Germinal center (tissue), 1 donor: ENCODE data around the gene TBC1D16.

Experiments used
- DNase-seq: peaks from one replicate; pipeline ENCODE4 v3.0.0; 2012; ENCODE audit warnings: mixed read lengths, low spot score

The TBC1D16 gene

GRCh38 chr17:79937391-79938335 is 98.0 kb downstream of the TBC1D16 start:
- DNase-seq = no peak

DNA sequence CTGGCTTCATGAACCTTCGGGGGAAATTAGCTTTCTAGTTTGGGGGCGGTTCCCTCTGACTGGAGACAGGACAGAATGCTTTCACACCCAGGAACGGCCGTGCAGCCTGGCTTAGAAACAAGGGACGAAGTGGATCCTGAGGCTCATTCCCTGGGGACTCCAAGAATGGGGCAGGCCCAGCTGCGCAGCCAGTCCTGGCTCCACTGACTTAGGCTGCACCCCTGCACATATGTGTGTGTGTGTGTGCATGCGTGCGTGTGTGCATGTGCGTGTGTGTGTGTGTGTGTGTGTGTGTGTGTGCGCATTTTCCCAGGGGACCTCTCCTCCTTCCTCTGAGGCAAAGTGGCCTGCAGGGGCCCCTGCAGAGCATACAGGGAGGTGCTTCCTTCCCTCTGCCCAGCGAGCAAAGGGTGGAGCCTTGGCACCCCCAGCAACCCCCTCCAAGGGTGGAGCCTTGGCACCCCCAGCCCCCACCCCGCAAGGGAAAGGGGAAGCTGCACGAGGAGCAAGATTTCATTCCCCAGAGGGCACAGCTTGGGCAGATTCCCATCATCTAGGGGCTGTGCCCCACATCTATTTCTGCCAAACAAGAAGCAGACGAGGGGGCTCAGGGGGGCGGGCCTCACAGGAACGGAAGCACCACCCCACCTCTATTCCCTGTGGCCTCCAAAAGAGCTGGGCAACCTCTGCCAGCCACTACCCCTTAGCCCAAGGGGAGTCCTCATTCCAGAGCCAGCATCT is 98.9 kb downstream of the TBC1D16 start:
- no peak for DNase-seq

DNA sequence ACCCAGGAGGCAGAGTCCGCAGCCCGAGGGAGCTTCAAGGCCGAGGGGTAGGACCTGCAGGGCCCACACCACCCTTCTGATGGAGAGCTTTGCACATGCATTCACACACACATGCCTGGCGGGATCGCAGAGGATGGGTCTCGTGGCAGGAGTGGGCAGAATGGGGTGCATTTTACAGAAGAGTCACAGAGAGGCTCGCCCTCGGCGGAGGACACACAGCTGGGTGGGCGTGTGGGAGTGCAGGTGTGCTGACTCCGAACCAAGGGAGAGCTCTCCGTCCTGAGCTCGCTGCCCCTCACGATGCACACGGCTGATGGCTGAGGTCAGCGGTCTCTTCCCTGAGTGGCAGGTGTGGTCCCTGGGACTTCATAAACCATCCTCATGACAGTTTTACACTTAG is 99.6 kb downstream of the TBC1D16 start:
- DNase-seq = no peak

GRCh38 chr17:79935197-79935885 is 100.3 kb downstream of the TBC1D16 start:
- DNase-seq = no peak

DNA sequence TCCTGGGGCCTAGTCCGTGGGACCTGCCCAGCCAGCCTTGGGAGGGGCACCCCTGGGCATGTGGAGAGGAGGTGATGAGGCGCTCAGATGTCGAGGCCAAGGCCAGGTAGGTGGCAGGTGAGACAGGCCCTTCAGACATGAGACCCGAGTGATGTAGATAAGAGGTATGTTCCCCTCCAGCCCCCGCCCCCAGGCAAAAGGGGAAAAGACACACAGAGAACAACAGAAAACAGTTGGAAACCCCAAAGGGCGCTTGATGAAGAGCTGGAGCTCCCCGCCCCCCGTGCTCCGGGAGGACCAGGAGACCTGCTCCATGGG is 101.1 kb downstream of the TBC1D16 start:
- DNase-seq = no peak

- no peak for DNase-seq
Observed at GRCh38 chr17:79933863-79934652, 101.6 kb downstream of the TBC1D16 start.

DNA sequence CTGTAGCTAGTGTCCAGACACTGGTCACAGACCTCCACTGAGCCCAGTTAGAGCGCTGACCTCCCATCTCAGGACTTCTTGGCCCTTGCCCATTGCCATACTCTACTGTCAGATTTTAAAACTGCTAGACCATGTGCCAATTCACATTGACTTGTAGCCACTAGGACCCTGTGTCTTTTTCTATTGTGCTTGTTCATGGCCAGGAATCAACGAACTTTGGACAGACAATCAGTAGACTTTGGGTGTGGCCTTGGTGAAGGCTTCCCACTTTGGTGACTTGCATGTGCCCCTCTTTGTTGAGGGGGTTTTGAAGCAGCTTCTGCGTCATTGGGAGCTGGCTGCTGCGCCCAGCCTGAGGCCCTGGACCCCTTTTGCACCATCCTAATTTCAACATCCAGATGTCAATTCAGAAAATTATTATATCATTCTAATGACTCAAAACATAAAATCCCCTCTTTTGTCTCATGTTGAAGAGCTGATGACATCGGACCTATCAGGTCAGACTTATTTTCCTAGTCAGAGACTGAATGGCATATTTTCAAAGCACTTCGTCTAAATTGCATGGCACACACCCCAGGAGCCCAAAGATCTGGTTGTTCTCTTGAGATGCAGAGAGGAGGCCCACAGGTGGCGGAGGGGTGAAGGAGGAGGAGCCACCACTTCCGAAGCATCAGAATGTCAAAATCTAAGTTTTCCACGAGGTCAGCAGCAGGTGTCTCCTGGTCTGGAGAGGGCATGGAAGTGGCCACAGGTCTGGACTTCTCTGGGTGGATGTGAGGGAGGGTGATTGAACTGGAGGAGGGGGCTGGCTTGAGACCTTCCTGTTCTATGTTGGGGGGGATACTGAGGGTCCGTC is 103.0 kb downstream of the TBC1D16 start:
- DNase-seq = no peak

DNA sequence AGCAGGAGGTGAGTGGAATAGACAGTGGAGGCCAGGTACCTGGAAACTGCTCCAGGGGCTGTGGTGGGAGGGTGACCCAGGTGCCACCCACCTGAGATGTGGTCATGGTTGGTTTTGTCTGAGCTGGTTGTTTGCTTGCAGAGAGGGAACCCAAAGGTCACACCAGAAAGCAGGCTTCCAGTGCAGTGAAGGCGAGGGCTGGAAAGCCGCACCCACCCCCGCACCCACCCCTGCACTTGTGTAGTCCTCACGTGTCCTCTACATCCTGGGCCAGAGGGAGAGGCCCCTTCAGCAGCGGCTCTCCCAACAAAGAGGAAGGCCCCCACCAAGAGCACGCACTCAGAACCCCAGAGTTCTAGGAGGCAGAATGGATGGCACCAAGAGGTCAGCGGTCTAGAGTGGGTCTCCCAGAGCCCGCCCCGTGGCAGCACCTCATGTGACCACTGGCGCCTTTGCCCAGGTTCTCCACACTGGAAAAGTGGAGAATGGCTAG is 103.8 kb downstream of the TBC1D16 start:
- DNase-seq = no peak

DNA sequence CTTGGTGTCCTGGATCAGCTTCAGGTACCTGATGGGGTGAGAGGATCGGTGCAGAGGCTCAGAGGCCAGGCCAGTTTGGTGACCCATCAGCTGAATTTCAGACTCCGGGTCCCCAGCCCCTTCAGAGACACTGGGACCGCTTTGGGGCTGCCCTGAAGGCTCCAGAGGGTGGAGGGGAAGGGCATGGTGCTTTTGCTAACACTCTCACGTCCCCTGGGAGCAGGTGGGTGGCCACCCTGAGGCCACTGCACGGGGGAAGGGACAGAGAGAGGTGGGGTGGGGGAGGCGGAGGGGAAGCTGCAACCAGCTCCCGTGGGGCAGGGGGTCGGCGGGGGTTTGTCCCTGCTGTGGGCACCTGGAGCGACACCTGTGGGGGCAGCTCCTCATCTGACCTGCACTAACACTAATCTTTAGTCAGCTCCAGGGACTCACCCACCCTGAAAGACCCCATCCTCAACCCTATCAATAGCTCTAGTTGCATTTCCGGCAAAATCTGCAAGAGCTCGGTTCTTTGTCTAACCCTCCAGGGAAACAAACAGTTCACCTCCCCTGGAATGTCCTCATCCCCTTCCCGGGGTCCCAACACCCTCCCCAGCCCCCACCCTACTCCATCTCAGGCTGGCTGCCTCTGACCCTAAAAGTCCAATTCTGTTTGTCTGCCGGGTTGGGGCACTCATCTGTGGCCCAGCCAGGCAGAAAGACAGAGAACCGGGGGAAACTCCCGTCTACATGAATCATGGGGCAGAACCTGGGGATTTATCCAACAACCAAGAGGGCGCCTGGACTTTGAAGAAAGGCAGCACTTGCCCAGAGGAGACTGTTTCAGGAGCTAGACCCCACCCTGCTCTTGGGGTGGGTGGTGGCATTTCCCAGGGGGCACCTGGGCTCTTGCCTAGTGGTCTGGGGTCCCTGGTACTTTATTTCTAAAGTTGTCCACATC is 104.5 kb downstream of the TBC1D16 start:
- DNase-seq = no peak

GRCh38 chr17:79930062-79930876 is 105.4 kb downstream of the TBC1D16 start:
- no peak for DNase-seq

- DNase-seq = no peak
Observed at GRCh38 chr17:79929257-79930061, 106.2 kb downstream of the TBC1D16 start.

GRCh38 chr17:79928502-79929256 is 107.0 kb downstream of the TBC1D16 start:
- no peak for DNase-seq

GRCh38 chr17:79927688-79928501 is 107.8 kb downstream of the TBC1D16 start:
- DNase-seq = no peak

GRCh38 chr17:79927136-79927661 is 108.5 kb downstream of the TBC1D16 start:
- no peak for DNase-seq

DNA sequence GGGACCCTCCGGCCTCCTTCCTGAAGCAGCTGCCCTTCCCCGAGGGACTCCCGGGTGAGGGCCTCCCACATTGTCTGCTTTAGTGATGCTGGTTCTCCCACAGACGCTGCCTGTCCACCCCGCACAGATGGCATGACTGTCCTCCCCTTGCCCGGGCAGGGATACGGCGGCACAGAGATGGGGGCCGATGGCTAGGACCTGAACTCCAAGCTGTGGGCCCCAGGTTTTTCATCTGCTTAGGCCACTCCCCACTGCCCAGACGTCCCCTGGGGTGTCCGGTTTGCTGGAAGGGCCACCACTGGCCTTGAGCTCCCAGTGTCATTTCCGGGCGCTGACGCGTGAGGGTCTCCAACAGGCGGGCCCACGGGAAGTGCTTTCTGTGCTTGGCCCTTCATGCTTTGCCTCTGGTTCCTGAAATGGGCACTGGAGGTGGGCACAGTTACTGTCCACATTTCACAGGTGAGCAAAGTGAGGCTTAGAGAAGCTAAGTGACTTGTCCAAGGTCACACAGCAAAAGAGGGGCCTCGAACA is 109.0 kb downstream of the TBC1D16 start:
- no peak for DNase-seq

DNA sequence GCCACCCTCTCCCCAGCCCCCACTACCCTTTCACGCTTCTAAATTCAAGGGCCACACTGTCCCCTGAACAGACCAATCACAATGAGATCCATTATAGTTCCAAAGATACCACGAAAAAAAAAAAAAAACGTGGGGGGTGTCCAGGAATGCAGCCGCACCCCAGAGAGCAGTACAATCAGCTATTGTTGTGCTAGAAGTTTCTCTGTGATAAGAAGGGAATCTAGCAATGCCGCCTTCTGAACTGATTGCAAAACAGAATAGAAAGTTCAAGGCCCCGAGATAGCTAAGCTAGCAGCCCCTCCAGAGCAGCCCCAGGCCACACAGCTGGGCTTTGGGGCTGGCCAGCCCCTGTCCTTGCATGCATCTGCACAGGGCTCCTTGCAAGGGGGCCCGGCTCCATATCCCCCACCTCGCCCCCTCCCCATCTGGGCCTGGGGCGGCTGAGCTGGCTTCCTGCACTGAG is 109.5 kb downstream of the TBC1D16 start:
- no peak for DNase-seq
